ENCODE results near the gene UBASH3B. TPM values are rescaled to one million over a fixed set of nuclear protein-coding genes. Genes with fewer than 3 reads are reported as not detected.

The UBASH3B gene
- total RNA-seq, 1 donor = 21.4 TPM

DNA sequence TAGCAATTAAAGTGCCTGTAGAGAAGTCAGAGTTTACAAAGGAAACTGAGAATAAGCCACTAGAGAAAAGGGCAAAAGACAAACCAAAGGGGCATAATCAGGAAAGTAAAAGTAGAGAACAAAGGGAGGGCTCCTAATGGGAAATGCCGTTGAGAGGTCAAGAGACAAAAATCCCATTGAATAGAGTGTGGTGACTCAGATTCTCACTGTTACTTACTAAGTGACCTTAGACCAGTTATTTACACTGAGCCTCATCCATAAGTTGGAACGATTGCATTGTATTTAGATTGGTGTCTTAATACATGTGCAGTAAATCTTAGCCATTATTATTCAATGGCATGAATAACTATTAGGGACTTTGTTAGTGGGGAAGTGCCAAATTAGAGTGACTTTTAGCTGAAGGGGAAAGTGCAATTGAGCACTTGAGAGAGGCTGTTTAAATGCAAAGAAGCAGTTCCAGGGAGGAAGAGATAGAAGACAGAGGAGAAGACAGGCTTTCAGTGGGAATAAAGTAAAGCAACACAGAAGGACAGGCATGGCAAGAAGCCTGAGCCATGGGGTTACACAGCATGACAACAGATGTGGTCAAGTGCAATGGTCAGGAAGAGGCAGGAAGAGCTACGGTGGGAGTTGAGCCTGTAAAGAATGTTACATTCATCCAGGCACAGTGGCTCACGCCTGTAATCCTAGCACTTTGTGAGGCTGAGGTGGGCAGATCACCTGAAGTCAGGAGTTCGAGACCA, 82.6 kb downstream of the UBASH3B start:
- Histone ChIP-seq H2AFZ (ENCODE audit: low read length) (no peak overlapping the region), H3K27ac (ENCODE audit: low read depth, low read length) (no peak overlapping the region), H3K36me3 (ENCODE audit: insufficient read depth, low read length) (no peaks in the 10 kb centered on the region), H3K27me3 (ENCODE audit: insufficient read depth, low read length) (no peaks in the 10 kb centered on the region), H4K20me1 (ENCODE audit: insufficient read depth, low read length) (peaks cover 6% of the 10 kb centered on the region), H3K4me3 (ENCODE audit: insufficient read depth, low read length) (no peak overlapping the region), H3K4me2 (ENCODE audit: insufficient read depth, low read length) (no peak overlapping the region), H3K9me3 (ENCODE audit: low read depth, low read length) (no peaks in the 10 kb centered on the region), H3K4me1 (ENCODE audit: insufficient read depth, low read length) (peaks cover 25% of the 10 kb centered on the region), H3K79me2 (ENCODE audit: insufficient read depth, low read length) (peaks cover 79% of the 10 kb centered on the region)
- TF ChIP-seq, protein P1, sequence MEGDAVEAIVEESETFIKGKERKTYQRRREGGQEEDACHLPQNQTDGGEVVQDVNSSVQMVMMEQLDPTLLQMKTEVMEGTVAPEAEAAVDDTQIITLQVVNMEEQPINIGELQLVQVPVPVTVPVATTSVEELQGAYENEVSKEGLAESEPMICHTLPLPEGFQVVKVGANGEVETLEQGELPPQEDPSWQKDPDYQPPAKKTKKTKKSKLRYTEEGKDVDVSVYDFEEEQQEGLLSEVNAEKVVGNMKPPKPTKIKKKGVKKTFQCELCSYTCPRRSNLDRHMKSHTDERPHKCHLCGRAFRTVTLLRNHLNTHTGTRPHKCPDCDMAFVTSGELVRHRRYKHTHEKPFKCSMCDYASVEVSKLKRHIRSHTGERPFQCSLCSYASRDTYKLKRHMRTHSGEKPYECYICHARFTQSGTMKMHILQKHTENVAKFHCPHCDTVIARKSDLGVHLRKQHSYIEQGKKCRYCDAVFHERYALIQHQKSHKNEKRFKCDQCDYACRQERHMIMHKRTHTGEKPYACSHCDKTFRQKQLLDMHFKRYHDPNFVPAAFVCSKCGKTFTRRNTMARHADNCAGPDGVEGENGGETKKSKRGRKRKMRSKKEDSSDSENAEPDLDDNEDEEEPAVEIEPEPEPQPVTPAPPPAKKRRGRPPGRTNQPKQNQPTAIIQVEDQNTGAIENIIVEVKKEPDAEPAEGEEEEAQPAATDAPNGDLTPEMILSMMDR (IDR thresholded peaks at IDR 0.05; ENCODE audit: extremely low read depth, low read depth, low read length) = no peak
- peak; percentile 31 for DNase-seq (ENCODE audit: insufficient read length, low spot score, missing footprints)

DNA sequence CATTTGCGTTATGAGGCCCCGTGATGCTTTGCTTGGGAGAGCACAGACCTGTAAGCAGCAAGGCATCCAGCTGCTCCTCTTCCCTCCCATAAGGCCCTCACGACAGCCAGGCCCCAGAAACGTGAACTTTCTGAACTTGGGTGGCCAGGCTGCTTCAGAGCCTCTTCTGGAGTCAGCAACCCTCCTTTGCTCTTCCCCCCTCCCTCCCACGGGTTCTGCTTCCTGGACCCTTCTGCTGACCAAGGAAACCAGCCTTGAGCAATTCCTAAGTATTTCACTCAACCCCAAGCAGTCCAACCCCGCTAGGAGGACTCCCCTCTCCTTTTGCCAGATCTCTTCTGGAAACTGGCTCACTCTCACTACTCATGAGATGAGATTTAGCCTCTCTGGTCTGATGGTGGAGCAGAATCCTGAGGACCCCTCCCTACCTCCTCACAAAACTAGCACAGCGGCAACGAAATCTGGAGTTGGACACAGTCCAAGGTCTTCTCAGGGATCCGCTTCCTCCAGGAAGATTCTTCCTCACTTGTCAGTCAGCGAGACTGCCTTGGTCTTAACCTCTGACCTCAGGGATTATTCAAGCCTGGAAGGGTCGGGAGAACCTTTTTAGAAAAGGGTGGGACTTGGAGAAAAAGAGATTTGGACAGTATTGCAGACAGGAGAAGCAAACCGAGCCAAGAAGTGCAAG, 86.2 kb downstream of the UBASH3B start:
- DNase-seq (ENCODE audit: insufficient read length, low spot score, missing footprints) = peak; percentile 53

GRCh38 chr11:122742301-122743018, 86.9 kb downstream of the UBASH3B start:
- Histone ChIP-seq H3K4me2 (ENCODE audit: insufficient read depth, low read length) (no peak overlapping the region), H3K4me3 (ENCODE audit: insufficient read depth, low read length) (no peak overlapping the region), H2AFZ (ENCODE audit: low read length) (no peak overlapping the region), H3K36me3 (ENCODE audit: insufficient read depth, low read length) (no peaks in the 10 kb centered on the region), H3K4me1 (ENCODE audit: insufficient read depth, low read length) (peaks cover 21% of the 10 kb centered on the region), H3K9me3 (ENCODE audit: low read depth, low read length) (no peaks in the 10 kb centered on the region), H3K27ac (ENCODE audit: low read depth, low read length) (no peak overlapping the region), H3K27me3 (ENCODE audit: insufficient read depth, low read length) (no peaks in the 10 kb centered on the region), H3K79me2 (ENCODE audit: insufficient read depth, low read length) (peaks cover 86% of the 10 kb centered on the region), H4K20me1 (ENCODE audit: insufficient read depth, low read length) (peaks cover 6% of the 10 kb centered on the region)
- peak; percentile 34 for DNase-seq (ENCODE audit: insufficient read length, low spot score, missing footprints)
- TF ChIP-seq, protein P1 (IDR thresholded peaks at IDR 0.05; ENCODE audit: extremely low read depth, low read depth, low read length) = no peak

More for the DNA sequence above, 86.2 kb downstream of the UBASH3B start:
- H3K4me2 ChIP-seq (ENCODE audit: insufficient read depth, low read length) = peak overlapping the region; percentile 6
- peaks cover 89% of the 10 kb centered on the region for H3K79me2 ChIP-seq (ENCODE audit: insufficient read depth, low read length)
- peaks cover 15% of the 10 kb centered on the region for H3K4me1 ChIP-seq (ENCODE audit: insufficient read depth, low read length)
- no peak overlapping the region for H2AFZ ChIP-seq (ENCODE audit: low read length)
- H3K9me3 ChIP-seq (ENCODE audit: low read depth, low read length) = no peaks in the 10 kb centered on the region
- TF ChIP-seq, protein P1 (IDR thresholded peaks at IDR 0.05; ENCODE audit: extremely low read depth, low read depth, low read length) = no peak
- peaks cover 6% of the 10 kb centered on the region for H4K20me1 ChIP-seq (ENCODE audit: insufficient read depth, low read length)
- H3K27me3 ChIP-seq (ENCODE audit: insufficient read depth, low read length) = no peaks in the 10 kb centered on the region
- H3K36me3 ChIP-seq (ENCODE audit: insufficient read depth, low read length) = no peaks in the 10 kb centered on the region
- H3K4me3 ChIP-seq (ENCODE audit: insufficient read depth, low read length) = no peak overlapping the region
- H3K27ac ChIP-seq (ENCODE audit: low read depth, low read length) = peak overlapping the region; percentile 32

All from osteoblast (primary cell).